Measurements from ENCODE around the gene XPNPEP2.
A peak's percentile ranks its signal among the peaks of the same experiment; 100 is the strongest.

Gene XPNPEP2

DNA sequence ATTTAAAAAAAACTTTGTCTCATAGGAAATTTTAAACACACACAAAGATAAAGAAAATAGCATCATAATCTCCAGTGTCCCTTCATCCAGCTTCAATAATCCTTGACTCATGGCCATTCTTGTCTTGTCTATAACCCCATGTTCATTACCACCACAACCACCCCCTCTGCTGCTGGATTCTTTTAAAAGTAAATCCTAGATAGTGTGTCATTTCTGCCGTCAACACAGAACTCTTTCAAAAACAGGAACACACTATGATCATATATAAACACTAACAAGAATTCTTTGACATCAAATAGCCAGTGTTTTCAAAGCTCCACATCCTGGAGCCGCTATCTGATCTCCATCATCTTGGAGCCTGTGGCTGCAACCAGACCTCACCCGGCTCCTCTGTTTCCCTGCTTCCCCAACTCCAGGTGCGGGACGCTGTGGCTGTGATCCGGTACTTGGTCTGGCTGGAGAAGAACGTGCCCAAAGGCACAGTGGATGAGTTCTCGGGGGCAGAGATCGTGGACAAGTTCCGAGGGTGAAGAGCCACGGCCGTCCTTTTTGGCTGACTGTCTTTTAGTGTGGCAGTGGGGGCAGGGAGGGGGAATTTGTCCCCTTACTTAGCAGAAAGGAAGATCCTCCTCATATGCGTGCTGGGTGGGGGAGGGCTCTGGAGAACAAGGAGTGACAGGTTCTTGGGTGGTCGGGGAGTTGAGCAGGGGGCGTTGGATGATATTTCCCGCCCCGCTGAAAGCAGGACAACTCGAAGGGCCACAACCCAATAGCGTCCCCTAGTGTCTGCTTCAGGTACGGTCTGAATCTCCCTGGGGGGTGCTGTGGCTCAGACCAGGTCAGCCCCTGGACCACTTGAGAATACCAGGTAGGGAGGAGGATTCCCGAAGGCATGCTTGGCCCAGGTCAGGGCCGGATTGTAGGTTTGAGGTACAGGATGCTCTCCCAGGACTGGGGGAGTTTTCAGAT is 15.6 kb downstream of the XPNPEP2 start:
- no peak for DNase-seq

DNA sequence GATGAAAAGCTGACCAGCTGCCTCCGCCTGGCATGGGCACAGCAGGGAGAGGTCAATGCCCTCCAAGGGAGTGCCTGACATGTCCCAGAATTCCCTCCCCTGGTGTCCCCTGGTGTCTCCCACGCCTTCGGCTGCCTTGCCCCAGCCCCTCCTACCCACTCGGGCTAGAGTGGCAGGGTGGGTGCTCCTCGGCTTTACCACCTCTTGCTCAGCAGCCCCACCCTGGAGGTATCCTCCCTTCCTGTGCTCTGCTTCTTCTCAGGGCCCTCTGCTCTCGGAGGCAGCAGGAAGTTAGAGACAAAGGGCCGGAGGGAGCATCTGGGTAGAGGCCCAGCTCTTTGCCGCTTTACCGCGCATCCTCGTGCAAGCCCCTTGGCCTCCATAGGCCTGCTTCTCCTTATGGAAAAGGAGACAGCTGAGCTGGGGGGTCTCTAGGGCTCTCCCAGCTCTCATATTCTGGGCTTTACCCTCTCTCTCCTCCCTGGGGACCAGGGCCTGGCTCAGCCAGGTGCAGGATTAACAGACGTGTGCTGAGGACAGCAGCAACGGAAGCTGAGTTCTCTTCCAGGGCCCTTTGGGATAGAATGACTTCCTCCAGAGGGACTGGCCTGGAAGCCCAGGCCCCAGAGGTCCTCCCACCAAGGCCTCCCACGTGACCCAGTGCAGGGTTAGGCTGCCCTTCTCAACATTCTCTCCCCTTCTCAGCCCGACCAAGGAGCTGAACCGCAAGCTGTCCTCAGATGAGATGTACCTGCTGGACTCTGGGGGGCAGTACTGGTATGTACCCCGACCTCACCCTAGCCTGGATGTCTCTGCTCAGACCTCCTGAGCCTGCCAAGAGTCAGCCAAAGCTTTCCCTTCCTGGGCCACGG is 17.2 kb downstream of the XPNPEP2 start:
- DNase-seq = no peak

GRCh38 chrX:129759576-129760061 is 20.8 kb downstream of the XPNPEP2 start:
- DNase-seq = no peak

DNA sequence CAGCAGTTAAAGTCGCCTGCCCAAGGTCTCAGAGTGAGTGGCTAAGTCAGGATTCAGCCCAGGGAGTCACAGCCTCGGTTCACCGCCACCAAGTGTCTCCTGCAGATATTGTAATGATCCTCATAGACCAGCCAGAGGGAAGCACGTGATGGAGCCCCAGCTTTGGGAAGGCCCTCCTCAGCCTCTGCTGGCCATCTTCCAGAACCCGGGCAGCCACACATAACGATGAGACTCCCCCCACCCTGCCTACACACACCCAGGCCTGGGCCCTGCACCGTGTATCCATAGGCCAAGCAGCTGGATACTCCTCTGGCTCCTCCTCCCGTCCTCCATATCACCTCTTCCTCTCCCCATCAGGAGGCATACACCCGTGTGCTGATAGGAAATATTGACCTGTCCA is 21.4 kb downstream of the XPNPEP2 start:
- no peak for DNase-seq

- no peak for DNase-seq
These were observed 22.2 kb downstream of the XPNPEP2 start for GRCh38 chrX:129760981-129761380.

DNA sequence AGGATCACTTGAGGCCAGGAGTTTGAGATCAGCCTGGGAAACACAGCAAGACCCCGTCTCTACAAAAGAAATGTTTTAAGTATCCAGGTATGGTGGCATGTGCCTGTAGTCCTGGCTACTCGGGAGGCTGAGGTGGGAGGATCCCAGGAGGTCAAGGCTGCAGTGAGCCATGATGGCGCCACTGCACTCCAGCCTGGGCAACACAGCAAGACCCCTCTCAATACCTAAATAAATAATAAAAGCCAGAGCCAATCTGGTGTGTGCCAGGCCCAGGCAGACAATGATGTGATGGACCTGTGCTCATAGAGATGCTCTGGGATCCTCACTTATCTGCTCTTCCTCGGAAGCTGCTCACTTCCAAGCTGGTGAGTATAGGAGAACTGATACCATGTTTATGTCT is 22.8 kb downstream of the XPNPEP2 start:
- no peak for DNase-seq

DNA sequence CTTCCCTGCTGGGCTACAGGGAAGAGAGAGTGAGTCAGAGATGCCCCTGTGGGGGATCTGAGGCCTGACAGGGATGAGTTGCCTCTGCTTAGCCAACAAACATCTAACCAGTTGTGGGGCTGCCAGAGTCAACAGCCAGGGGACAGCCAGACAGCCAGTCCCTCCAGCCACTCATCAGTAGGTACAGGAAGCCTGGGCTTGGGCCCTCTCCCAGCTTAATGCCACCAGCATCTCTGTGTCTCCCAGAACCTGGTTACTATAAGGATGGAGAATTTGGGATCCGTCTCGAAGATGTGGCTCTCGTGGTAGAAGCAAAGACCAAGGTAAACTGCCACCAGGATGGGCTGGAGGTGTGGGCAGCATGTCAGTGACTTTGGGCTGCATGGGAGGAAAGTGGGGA is 23.7 kb downstream of the XPNPEP2 start:
- DNase-seq = no peak

GRCh38 chrX:129763666-129764065 is 24.9 kb downstream of the XPNPEP2 start:
- DNase-seq = no peak

DNA sequence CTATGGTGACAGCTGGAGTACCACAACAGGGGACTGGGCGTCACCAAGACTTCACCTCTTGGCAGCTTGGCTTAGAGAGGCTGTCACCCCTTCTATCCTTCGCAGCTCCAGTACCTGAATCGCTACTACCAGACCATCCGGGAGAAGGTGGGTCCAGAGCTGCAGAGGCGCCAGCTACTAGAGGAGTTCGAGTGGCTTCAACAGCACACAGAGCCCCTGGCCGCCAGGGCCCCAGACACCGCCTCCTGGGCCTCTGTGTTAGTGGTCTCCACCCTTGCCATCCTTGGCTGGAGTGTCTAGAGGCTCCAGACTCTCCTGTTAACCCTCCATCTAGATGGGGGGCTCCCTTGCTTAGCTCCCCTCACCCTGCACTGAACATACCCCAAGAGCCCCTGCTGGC is 29.4 kb downstream of the XPNPEP2 start:
- DNase-seq = no peak

DNA sequence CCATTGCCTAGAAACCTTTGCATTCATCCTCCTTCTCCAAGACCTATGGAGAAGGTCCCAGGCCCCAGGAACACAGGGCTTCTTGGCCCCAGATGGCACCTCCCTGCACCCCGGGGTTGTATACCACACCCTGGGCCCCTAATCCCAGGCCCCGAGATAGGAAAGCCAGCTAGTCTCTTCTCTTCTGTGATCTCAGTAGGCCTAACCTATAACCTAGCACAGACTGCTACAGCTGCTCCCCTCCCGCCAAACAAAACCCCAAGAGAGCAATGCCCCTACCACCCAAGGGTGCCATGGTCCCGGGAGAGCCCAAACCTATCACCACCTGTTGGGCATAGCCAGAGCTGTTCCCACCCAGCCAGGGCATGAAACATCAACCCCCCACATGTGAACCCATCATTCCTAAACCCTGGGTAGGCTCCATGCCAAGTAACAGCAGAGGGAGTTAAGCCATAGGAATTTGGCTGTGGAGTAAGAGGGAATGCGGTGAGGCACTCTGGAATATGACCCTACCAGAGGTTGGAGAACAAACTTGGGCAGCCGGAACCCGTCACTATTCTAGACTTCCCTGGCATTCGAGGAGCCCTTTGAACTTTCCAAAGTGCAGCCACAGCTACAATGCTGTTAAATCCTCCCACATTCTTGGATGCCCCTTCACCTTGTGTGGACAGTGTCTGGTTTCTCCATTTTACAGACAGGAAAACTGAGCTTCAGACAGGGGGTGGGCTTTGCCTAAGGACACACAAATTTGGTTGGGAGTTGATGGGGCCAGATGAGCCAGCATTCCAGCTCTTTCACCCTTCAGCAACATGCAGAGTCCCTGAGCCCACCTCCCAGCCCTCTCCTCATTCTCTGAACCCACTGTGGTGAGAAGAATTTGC is 30.0 kb downstream of the XPNPEP2 start:
- no peak for DNase-seq

- no peak for DNase-seq
These were observed 30.8 kb downstream of the XPNPEP2 start for GRCh38 chrX:129769467-129770154.

GRCh38 chrX:129771266-129771995 is 32.7 kb downstream of the XPNPEP2 start:
- no peak for DNase-seq

- DNase-seq = no peak
These were observed 34.1 kb downstream of the XPNPEP2 start for GRCh38 chrX:129772796-129773431.

- no peak for DNase-seq
These were observed 35.1 kb downstream of the XPNPEP2 start for GRCh38 chrX:129773649-129774458.

- DNase-seq = peak; percentile 16
These were observed 38.6 kb downstream of the XPNPEP2 start for GRCh38 chrX:129777218-129778030.

GRCh38 chrX:129779086-129779672 is 40.4 kb downstream of the XPNPEP2 start:
- DNase-seq = no peak

- no peak for DNase-seq
These were observed 41.0 kb downstream of the XPNPEP2 start, which contains the start of gene SASH3 for GRCh38 chrX:129779747-129780146. Gene SASH3 (plus strand): TSS chrX:129779949. CDS start chrX:129780098, 149 bp downstream.

DNA sequence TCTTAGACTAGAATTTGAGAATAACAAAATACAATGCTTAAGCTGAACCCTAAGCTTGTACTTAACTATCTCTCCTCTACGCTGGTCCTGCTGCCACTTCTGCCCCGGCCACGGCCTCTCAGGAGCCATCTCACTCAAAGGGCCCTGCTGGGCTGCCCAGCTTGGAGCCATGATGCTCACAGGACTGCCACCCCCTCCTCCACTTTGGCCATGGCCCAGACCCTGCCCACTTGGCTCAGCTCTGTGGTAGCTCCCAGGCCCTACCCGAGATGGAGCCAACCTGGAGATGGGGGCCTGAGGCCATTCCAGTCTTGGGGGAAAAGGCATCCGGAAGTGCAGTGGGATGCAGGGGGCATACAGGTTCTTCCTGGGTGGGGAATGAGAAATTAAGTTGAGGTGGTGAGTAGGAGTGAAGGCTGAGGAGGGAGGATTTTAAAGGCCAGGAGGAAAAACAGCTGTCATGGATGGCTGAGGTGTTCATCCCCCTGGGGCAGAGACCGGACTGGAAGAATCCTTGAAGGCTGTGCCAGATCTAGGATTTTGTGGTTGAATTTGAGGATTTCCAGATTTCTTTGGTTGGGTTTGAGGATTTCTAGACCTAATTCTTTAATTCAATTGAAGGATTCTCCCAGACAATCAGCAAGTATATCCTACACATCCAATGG is 41.8 kb downstream of the XPNPEP2 start:
- DNase-seq = no peak

All from NCI-H526 treated with DMSO at 0.1 percent for 48 hours (cell line).